HepG2 (cell line): ENCODE data around the gene RNF175. TPM values are rescaled to one million over a fixed set of nuclear protein-coding genes. Genes with fewer than 3 reads are reported as not detected.

Source experiments
- ATAC-seq: fragments of 200-7000 bp; cut with Tn5 transposase; 3 replicates; pipeline ENCODE4 v1.9.1; 2020; ENCODE audit warnings: mild to moderate bottlenecking, moderate library complexity
- BruUV-seq: library from RNA; stranded (reverse); fragments of 400-500 nt; replicated peaks from 2 replicates; lab custom pipeline; 2021; lab: Mats Ljungman, UMichigan
- CTCF ChIA-PET: fragments of 300-600 bp; formaldehyde crosslinking; extraction: SDS; loops from one replicate; lab custom pipeline; 2021; ENCODE audit warnings: low total read pairs, inconsistent platforms, low intra/inter-chr PET ratio; lab: Yijun Ruan, JAX
- POLR2A ChIA-PET: fragments of 350-600 bp; sonication (Branson Sonifier 250); formaldehyde crosslinking; loops from one replicate; lab custom pipeline; 2020; ENCODE audit warnings: antibody characterized with exemption, inconsistent platforms; lab: Yijun Ruan, JAX
- DNase-seq: peaks from one replicate; pipeline ENCODE4 v3.0.0-alpha.2; 2015; ENCODE audit warnings: low spot score
- FAIRE-seq: peaks from 3 replicates; lab custom pipeline; 2011; peaks lifted over from hg19 to GRCh38; lab: Jason Lieb, UNC
- H2AFZ ChIP-seq: one replicate; pipeline ENCODE4 v1.6.1; 2011; ENCODE audit warnings: low read length, inconsistent platforms
- H3K27ac ChIP-seq: fragments of 300-600 bp; 3 replicates; pipeline ENCODE4 v1.8.0; 2011; ENCODE audit warnings: mixed run types, mild to moderate bottlenecking, mixed read lengths, low read length, inconsistent platforms; ENCODE audit not compliant: insufficient read depth; ENCODE audit errors: extremely low read length
- H3K27me3 ChIP-seq, 2 experiments: fragments of 200-600 bp in 1 of 2; 2 replicates in 1 of 2; 3 replicates in 1 of 2; pipeline versions ENCODE4 v1.6.0 to v1.8.0; 2011; ENCODE audit warnings: low read length in 2 of 2, mild to moderate bottlenecking in 2 of 2, moderate library complexity in 2 of 2, inconsistent platforms in 1 of 2; ENCODE audit not compliant: insufficient read depth in 2 of 2, control insufficient read depth in 1 of 2
- H3K36me3 ChIP-seq, 2 experiments: fragments of 200-600 bp in 1 of 2; replicated peaks in 1 of 2; 2 replicates in 1 of 2; 3 replicates in 1 of 2; pipeline versions ENCODE4 v1.5.1 to v1.8.0; 2011; ENCODE audit warnings: low read length in 2 of 2, inconsistent platforms in 1 of 2; ENCODE audit not compliant: insufficient read depth in 2 of 2, control insufficient read depth in 1 of 2
- H3K4me1 ChIP-seq: 2 replicates; pipeline ENCODE4 v1.5.1; 2012; ENCODE audit warnings: low read length, inconsistent platforms; ENCODE audit not compliant: insufficient read depth
- H3K4me2 ChIP-seq: 2 replicates; pipeline ENCODE4 v1.6.0; 2011; ENCODE audit warnings: low read depth, low read length, inconsistent platforms
- H3K4me3 ChIP-seq, 3 experiments: fragments of 200-600 bp in 1 of 3; sonication (generic), shearing (Covaris generic) in 1 of 3; replicated peaks in 1 of 3; 2 replicates each; pipeline ENCODE4 v1.5.1; 2011 to 2016; ENCODE audit warnings: low read length in 3 of 3, inconsistent platforms in 2 of 3, low read depth in 2 of 3, mild to moderate bottlenecking in 2 of 3, control low read depth in 1 of 3, mixed read lengths in 1 of 3; ENCODE audit not compliant: insufficient read depth in 1 of 3
- H3K79me2 ChIP-seq: one replicate; pipeline ENCODE4 v1.6.1; 2011; ENCODE audit warnings: low read length, inconsistent platforms; ENCODE audit not compliant: insufficient read depth
- H3K9ac ChIP-seq: 2 replicates; pipeline ENCODE4 v1.6.0; 2011; ENCODE audit warnings: mild to moderate bottlenecking, low read depth, low read length, inconsistent platforms; ENCODE audit not compliant: insufficient read depth
- H3K9me3 ChIP-seq: 2 replicates; pipeline ENCODE4 v1.5.1; 2012; ENCODE audit warnings: mild to moderate bottlenecking, low read length
- H4K20me1 ChIP-seq: 2 replicates; pipeline ENCODE4 v1.6.0; 2011; ENCODE audit warnings: inconsistent platforms, mild to moderate bottlenecking, low read length, moderate library complexity; ENCODE audit not compliant: insufficient read depth
- HMG20A ChIP-seq: IDR thresholded peaks from 2 replicates; pipeline ENCODE4 v1.6.1; 2016; ENCODE audit warnings: borderline replicate concordance
- KDM4B ChIP-seq: sonication (generic); formaldehyde crosslinking; IDR thresholded peaks from 2 replicates; pipeline ENCODE4 v1.4.0; 2020; ENCODE audit warnings: missing genetic modification reagents
- ZBTB38 ChIP-seq: sonication (generic); formaldehyde crosslinking; IDR thresholded peaks from 2 replicates; pipeline ENCODE4 v1.5.1; 2020; ENCODE audit warnings: mild to moderate bottlenecking, missing genetic modification reagents
- ZNF510 ChIP-seq: sonication (generic); formaldehyde crosslinking; IDR thresholded peaks from 2 replicates; pipeline ENCODE4 v1.4.0; 2020; ENCODE audit warnings: low read depth, mild to moderate bottlenecking, missing genetic modification reagents
- ZNF556 ChIP-seq: sonication (generic); formaldehyde crosslinking; IDR thresholded peaks from 2 replicates; pipeline ENCODE4 v1.4.0; 2020; ENCODE audit warnings: mild to moderate bottlenecking, missing genetic modification reagents, borderline replicate concordance
- ZNF598 ChIP-seq: sonication (generic); formaldehyde crosslinking; IDR thresholded peaks from 2 replicates; pipeline ENCODE4 v1.5.1; 2020; ENCODE audit warnings: mild to moderate bottlenecking, missing genetic modification reagents, borderline replicate concordance
- WGBS: methylation state at CpG from one replicate; pipeline ENCODE4 v1.1.6; 2017; ENCODE audit warnings: low lambda C conversion rate; 5-methylcytosine and 5-hydroxymethylcytosine counted together
- in situ Hi-C: cut with HindIII; loops from 2 replicates; pipeline ENCODE4 v1.10.0; 2017; ENCODE audit warnings: low pct_unique_long_range_greater_than_20kb; ENCODE audit not compliant: extremely low pct_ligation_motif_present
- intact Hi-C: fragments of 100-400 bp; cut with micrococcal nuclease; formaldehyde crosslinking; loops from one replicate; pipeline ENCODE4 v1.10.0; 2022; ENCODE audit not compliant: unreplicated experiment
- polyA plus RNA-seq, 8 experiments: library from polyadenylated mRNA; depleted of rRNA in 3 of 8; stranded (reverse) in 7 of 8; unstranded in 1 of 8; fragments of >200 nt; fragmentation: Illumina TruSeq in 4 of 8; extraction: Trizol in 4 of 8; gene quantifications; 2 replicates each; pipeline versions ENCODE4 v1.2.1 to v1.2.3, GENCODE V29; 2011 to 2016; ENCODE audit warnings: low read depth in 4 of 8, missing spikeins in 1 of 8, mixed read lengths in 1 of 8; ENCODE audit not compliant: insufficient read depth in 1 of 8
- total RNA-seq, 5 experiments: library from RNA; depleted of rRNA; stranded (reverse); fragments of >200 nt; fragmentation: Illumina TruSeq; extraction: Trizol; gene quantifications; 2 replicates each; pipeline ENCODE4 v1.2.3, GENCODE V29; 2016; ENCODE audit warnings: low read depth in 1 of 5
- TF ChIP-seq, protein P1 (sequence below): sonication (generic); formaldehyde crosslinking; IDR thresholded peaks from 2 replicates; pipeline ENCODE4 v1.4.0; 2020; ENCODE audit warnings: mild to moderate bottlenecking, missing genetic modification reagents
- TF ChIP-seq, protein P2 (sequence below), 2 experiments: sonication (generic) in 1 of 2; formaldehyde crosslinking in 1 of 2; IDR thresholded peaks; 2 replicates each; pipeline versions ENCODE4 v1.4.0 to v1.6.1; 2018 to 2020; ENCODE audit warnings: missing genetic modification reagents in 2 of 2, borderline replicate concordance in 1 of 2, low read depth in 1 of 2, mild to moderate bottlenecking in 1 of 2, missing biosample characterization in 1 of 2

Gene RNF175
- total and polyA plus RNA-seq, 2 of the 13 experiments (the other 11 are each of a cell fraction or from before 2014, with no cell fraction given), result not detected

DNA sequence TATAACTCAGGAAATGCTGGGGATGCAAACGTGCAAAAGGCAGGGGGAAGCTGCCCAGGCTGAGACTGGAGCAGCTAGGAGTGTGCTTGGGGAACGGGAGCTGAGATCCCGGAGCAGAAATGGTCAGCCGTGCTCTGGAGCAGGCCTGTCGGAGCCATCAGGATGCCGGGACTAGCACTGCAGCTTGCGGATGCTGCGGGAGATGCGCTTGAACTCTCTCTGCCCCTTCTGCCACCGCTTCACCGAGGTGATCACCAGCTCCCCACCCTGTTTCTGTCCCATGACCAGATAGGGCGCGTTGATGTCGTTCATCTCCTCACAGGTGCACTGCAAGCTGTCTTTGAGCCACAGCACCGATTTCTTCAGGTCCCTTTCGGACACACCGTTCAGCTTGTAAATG is 21.5 kb upstream of the RNF175 start:
- no peak for ATAC-seq
- no TSS peak for BruUV-seq
- Histone ChIP-seq H4K20me1 (no peaks in the 10 kb centered on the region), H2AFZ (no peak overlapping the region), H3K36me3 (no peaks in the 10 kb centered on the region), H3K79me2 (no peaks in the 10 kb centered on the region), H3K4me3 (no peak overlapping the region)
- no peak for DNase-seq
- FAIRE-seq, result no peak
- no peak for TF ChIP-seq ZNF556 (CRISPR knock-in tag)
- TF ChIP-seq, protein P1, sequence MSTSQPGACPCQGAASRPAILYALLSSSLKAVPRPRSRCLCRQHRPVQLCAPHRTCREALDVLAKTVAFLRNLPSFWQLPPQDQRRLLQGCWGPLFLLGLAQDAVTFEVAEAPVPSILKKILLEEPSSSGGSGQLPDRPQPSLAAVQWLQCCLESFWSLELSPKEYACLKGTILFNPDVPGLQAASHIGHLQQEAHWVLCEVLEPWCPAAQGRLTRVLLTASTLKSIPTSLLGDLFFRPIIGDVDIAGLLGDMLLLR (CRISPR knock-in tag), result no peak
- no peak for TF ChIP-seq KDM4B (CRISPR knock-in tag)
- TF ChIP-seq, protein P2, sequence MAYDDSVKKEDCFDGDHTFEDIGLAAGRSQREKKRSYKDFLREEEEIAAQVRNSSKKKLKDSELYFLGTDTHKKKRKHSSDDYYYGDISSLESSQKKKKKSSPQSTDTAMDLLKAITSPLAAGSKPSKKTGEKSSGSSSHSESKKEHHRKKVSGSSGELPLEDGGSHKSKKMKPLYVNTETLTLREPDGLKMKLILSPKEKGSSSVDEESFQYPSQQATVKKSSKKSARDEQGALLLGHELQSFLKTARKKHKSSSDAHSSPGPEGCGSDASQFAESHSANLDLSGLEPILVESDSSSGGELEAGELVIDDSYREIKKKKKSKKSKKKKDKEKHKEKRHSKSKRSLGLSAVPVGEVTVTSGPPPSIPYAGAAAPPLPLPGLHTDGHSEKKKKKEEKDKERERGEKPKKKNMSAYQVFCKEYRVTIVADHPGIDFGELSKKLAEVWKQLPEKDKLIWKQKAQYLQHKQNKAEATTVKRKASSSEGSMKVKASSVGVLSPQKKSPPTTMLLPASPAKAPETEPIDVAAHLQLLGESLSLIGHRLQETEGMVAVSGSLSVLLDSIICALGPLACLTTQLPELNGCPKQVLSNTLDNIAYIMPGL (CRISPR knock-in tag; IDR thresholded peaks at IDR 0.05; ENCODE audit: borderline replicate concordance in 1 of 2, low read depth in 1 of 2), result no peak
- no peak for TF ChIP-seq ZBTB38 (CRISPR knock-in tag)
- TF ChIP-seq ZNF510 (CRISPR knock-in tag), result no peak
- no peak for TF ChIP-seq HMG20A
- no peak for TF ChIP-seq ZNF598 (CRISPR knock-in tag)
- TF ChIP-seq, all 625 proteins: peak for 0
- Histone ChIP-seq H3K27me3 (peaks cover 3 to 17% of the 10 kb centered on the region in 2 experiments; a peak in 3 of 5 replicates), H3K9ac (no peak overlapping the region), H3K4me1 (no peaks in the 10 kb centered on the region), H3K27ac (no peak overlapping the region), H3K4me2 (no peak overlapping the region), H3K9me3 (no peaks in the 10 kb centered on the region)
- in situ Hi-C loops (no loop called here), intact Hi-C loops (loop anchor here (10.0 kb wide), 1 partner anchor 534 kb away; no protein-coding TSS in a partner anchor)
- ChIA-PET POLR2A (no interaction called here), CTCF (no interaction called here)
- 37% methylated on average over 12 of the region's 17 CpGs for WGBS
